ENCODE measurements around the gene TMEM41A.
"Not testable (repeated sequence)": the region's sequence is repeated elsewhere in the genome, so short reads cannot be mapped to it uniquely, and the experiment has no call there.

The TMEM41A gene

GRCh38 chr3:185474922-185475321 is 23.9 kb downstream of the TMEM41A start:
- H3K27ac Mint-ChIP-seq; H3K4me1 Mint-ChIP-seq (ENCODE audit: low read depth in 2 of 2); H3K36me3 Mint-ChIP-seq (ENCODE audit: insufficient read depth); H3K4me3 Mint-ChIP-seq; H3K9me3 Mint-ChIP-seq; ATAC-seq (replicated peaks); DNase-seq; H3K27me3 Mint-ChIP-seq: not testable (repeated sequence)

- no peak for DNase-seq
- Mint-ChIP-seq H3K4me1 (ENCODE audit: low read depth in 2 of 2) (no peaks in the 10 kb centered on the region), H3K27me3 (no peaks in the 10 kb centered on the region), H3K36me3 (ENCODE audit: insufficient read depth) (peaks cover 3% of the 10 kb centered on the region), H3K27ac (no peak overlapping the region), H3K4me3 (no peak overlapping the region), H3K9me3 (no peaks in the 10 kb centered on the region)
- no peak for ATAC-seq (replicated peaks)
These were observed 25.5 kb downstream of the TMEM41A start for GRCh38 chr3:185473290-185473815.

- H3K9me3 Mint-ChIP-seq, result no peaks in the 10 kb centered on the region
- DNase-seq (no peak), ATAC-seq (replicated peaks) (no peak)
- no peaks in the 10 kb centered on the region for H3K27me3 Mint-ChIP-seq
- no peaks in the 10 kb centered on the region for H3K4me1 Mint-ChIP-seq (ENCODE audit: low read depth in 2 of 2)
- peaks cover 3% of the 10 kb centered on the region for H3K36me3 Mint-ChIP-seq (ENCODE audit: insufficient read depth)
- H3K27ac Mint-ChIP-seq, result no peak overlapping the region
- H3K4me3 Mint-ChIP-seq, result no peak overlapping the region
These were observed 28.5 kb downstream of the TMEM41A start for GRCh38 chr3:185470323-185470722.

- Mint-ChIP-seq H3K9me3 (no peaks in the 10 kb centered on the region), H3K4me3 (no peak overlapping the region), H3K4me1 (ENCODE audit: low read depth in 2 of 2) (no peaks in the 10 kb centered on the region), H3K27ac (no peak overlapping the region), H3K27me3 (no peaks in the 10 kb centered on the region), H3K36me3 (ENCODE audit: insufficient read depth) (peaks cover 3% of the 10 kb centered on the region)
- no peak for ATAC-seq (replicated peaks)
- DNase-seq, result no peak
These were observed 29.3 kb downstream of the TMEM41A start for GRCh38 chr3:185469542-185469941.

GRCh38 chr3:185466123-185466522 is 32.7 kb downstream of the TMEM41A start:
- H3K4me3 Mint-ChIP-seq; H3K27me3 Mint-ChIP-seq; H3K27ac Mint-ChIP-seq; DNase-seq; H3K36me3 Mint-ChIP-seq (ENCODE audit: insufficient read depth); ATAC-seq (replicated peaks); H3K9me3 Mint-ChIP-seq; H3K4me1 Mint-ChIP-seq (ENCODE audit: low read depth in 2 of 2): not testable (repeated sequence)

GRCh38 chr3:185465471-185465870 is 33.4 kb downstream of the TMEM41A start:
- no peak for ATAC-seq (replicated peaks)
- H3K27me3 Mint-ChIP-seq, result peaks cover 0 to 6% of the 10 kb centered on the region in 2 donors

GRCh38 chr3:185460719-185461350 is 38.0 kb downstream of the TMEM41A start:
- no peak overlapping the region for H3K4me3 Mint-ChIP-seq
- DNase-seq, result no peak
- no peaks in the 10 kb centered on the region for H3K4me1 Mint-ChIP-seq (ENCODE audit: low read depth in 2 of 2)
- peaks cover 0 to 12% of the 10 kb centered on the region in 2 donors for H3K27me3 Mint-ChIP-seq
- ATAC-seq (replicated peaks), result no peak
- no peaks in the 10 kb centered on the region for H3K36me3 Mint-ChIP-seq (ENCODE audit: insufficient read depth)
- peaks cover 0 to 2% of the 10 kb centered on the region in 2 donors for H3K9me3 Mint-ChIP-seq
- no peak overlapping the region for H3K27ac Mint-ChIP-seq

More at GRCh38 chr3:185465471-185465870, 33.4 kb downstream of the TMEM41A start:
- no peaks in the 10 kb centered on the region for H3K36me3 Mint-ChIP-seq (ENCODE audit: insufficient read depth)
- no peak overlapping the region for H3K4me3 Mint-ChIP-seq
- no peak for DNase-seq
- no peaks in the 10 kb centered on the region for H3K9me3 Mint-ChIP-seq
- H3K4me1 Mint-ChIP-seq (ENCODE audit: low read depth in 2 of 2), result no peaks in the 10 kb centered on the region
- no peak overlapping the region for H3K27ac Mint-ChIP-seq

GRCh38 chr3:185460309-185460708 is 38.5 kb downstream of the TMEM41A start:
- H3K4me3 Mint-ChIP-seq, result no peak overlapping the region

GRCh38 chr3:185457376-185457775 is 41.5 kb downstream of the TMEM41A start:
- no peaks in the 10 kb centered on the region for H3K4me1 Mint-ChIP-seq (ENCODE audit: low read depth in 2 of 2)
- no peak for DNase-seq
- no peaks in the 10 kb centered on the region for H3K36me3 Mint-ChIP-seq (ENCODE audit: insufficient read depth)
- peaks cover 0 to 2% of the 10 kb centered on the region in 2 donors for H3K9me3 Mint-ChIP-seq
- no peak overlapping the region for H3K4me3 Mint-ChIP-seq
- no peak overlapping the region for H3K27ac Mint-ChIP-seq
- ATAC-seq (replicated peaks), result no peak
- H3K27me3 Mint-ChIP-seq, result peaks cover 0 to 12% of the 10 kb centered on the region in 2 donors

More at GRCh38 chr3:185460309-185460708, 38.5 kb downstream of the TMEM41A start:
- Mint-ChIP-seq H3K27ac (no peak overlapping the region), H3K36me3 (ENCODE audit: insufficient read depth) (no peaks in the 10 kb centered on the region), H3K9me3 (peaks cover 0 to 2% of the 10 kb centered on the region in 2 donors), H3K4me1 (ENCODE audit: low read depth in 2 of 2) (no peaks in the 10 kb centered on the region), H3K27me3 (peaks cover 0 to 12% of the 10 kb centered on the region in 2 donors)
- DNase-seq (no peak), ATAC-seq (replicated peaks) (no peak)

- H3K9me3 Mint-ChIP-seq; ATAC-seq (replicated peaks); H3K4me3 Mint-ChIP-seq; H3K4me1 Mint-ChIP-seq (ENCODE audit: low read depth in 2 of 2); H3K27ac Mint-ChIP-seq; H3K36me3 Mint-ChIP-seq (ENCODE audit: insufficient read depth); H3K27me3 Mint-ChIP-seq; DNase-seq: not testable (repeated sequence)
These were observed 47.4 kb downstream of the TMEM41A start for GRCh38 chr3:185451432-185451831.

GRCh38 chr3:185448107-185448506 is 50.7 kb downstream of the TMEM41A start:
- no peak for DNase-seq
- Mint-ChIP-seq H3K4me3 (no peak overlapping the region), H3K9me3 (no peaks in the 10 kb centered on the region), H3K27ac (no peak overlapping the region), H3K27me3 (no peaks in the 10 kb centered on the region), H3K36me3 (ENCODE audit: insufficient read depth) (no peaks in the 10 kb centered on the region), H3K4me1 (ENCODE audit: low read depth in 2 of 2) (no peaks in the 10 kb centered on the region)
- no peak for ATAC-seq (replicated peaks)

GRCh38 chr3:185444329-185444728 is 54.5 kb downstream of the TMEM41A start:
- ATAC-seq (replicated peaks) (no peak), DNase-seq (no peak)
- H3K27ac Mint-ChIP-seq, result no peak overlapping the region
- no peak overlapping the region for H3K4me3 Mint-ChIP-seq
- peaks cover 7 to 8% of the 10 kb centered on the region in 2 donors for H3K27me3 Mint-ChIP-seq
- H3K4me1 Mint-ChIP-seq (ENCODE audit: low read depth in 2 of 2), result no peaks in the 10 kb centered on the region
- H3K9me3 Mint-ChIP-seq, result no peaks in the 10 kb centered on the region
- H3K36me3 Mint-ChIP-seq (ENCODE audit: insufficient read depth), result no peaks in the 10 kb centered on the region

GRCh38 chr3:185442031-185442430 is 56.8 kb downstream of the TMEM41A start:
- no peaks in the 10 kb centered on the region for H3K9me3 Mint-ChIP-seq
- ATAC-seq (replicated peaks) (no peak), DNase-seq (no peak)
- H3K27ac Mint-ChIP-seq, result no peak overlapping the region
- no peaks in the 10 kb centered on the region for H3K36me3 Mint-ChIP-seq (ENCODE audit: insufficient read depth)
- H3K4me1 Mint-ChIP-seq (ENCODE audit: low read depth in 2 of 2), result no peaks in the 10 kb centered on the region
- H3K4me3 Mint-ChIP-seq, result no peak overlapping the region
- H3K27me3 Mint-ChIP-seq, result peaks cover 7 to 8% of the 10 kb centered on the region in 2 donors

GRCh38 chr3:185439745-185440466 is 58.9 kb downstream of the TMEM41A start:
- no peak for ATAC-seq (replicated peaks)
- Mint-ChIP-seq H3K27me3 (peaks cover 7 to 8% of the 10 kb centered on the region in 2 donors), H3K27ac (no peak overlapping the region), H3K4me1 (ENCODE audit: low read depth in 2 of 2) (no peaks in the 10 kb centered on the region), H3K36me3 (ENCODE audit: insufficient read depth) (no peaks in the 10 kb centered on the region), H3K4me3 (no peak overlapping the region), H3K9me3 (no peaks in the 10 kb centered on the region)
- DNase-seq, result no peak
